H1 (cell line): ENCODE results near the gene SFMBT2. TPM values are rescaled to one million over a fixed set of nuclear protein-coding genes. Genes with fewer than 3 reads are reported as not detected.

Source experiments
- CTCF ChIA-PET: fragments of 300-600 bp; sonication (Branson Sonifier 250); formaldehyde crosslinking; loops from one replicate; lab custom pipeline; 2021; ENCODE audit not compliant: partially characterized antibody; lab: Charles Lee
- POLR2A ChIA-PET: fragments of 300-600 bp; sonication (Branson Sonifier 250); formaldehyde crosslinking; loops from one replicate; lab custom pipeline; 2021; ENCODE audit warnings: inconsistent platforms; ENCODE audit not compliant: partially characterized antibody; lab: Charles Lee
- DNase-seq, 2 experiments: peaks; one replicate each; pipeline versions ENCODE4 v3.0.0 to v3.0.0-alpha.2; 2010 to 2022; ENCODE audit warnings: low spot score in 2 of 2, low read depth in 1 of 2, mixed read lengths in 1 of 2
- FAIRE-seq: peaks from 2 replicates; lab custom pipeline; 2011; peaks lifted over from hg19 to GRCh38; lab: Jason Lieb, UNC
- H2AFZ ChIP-seq: 2 replicates; pipeline ENCODE4 v1.8.1; 2012; ENCODE audit warnings: low read length, inconsistent platforms
- H2AK5ac ChIP-seq: 2 replicates; pipeline ENCODE4 v1.6.1; 2013; ENCODE audit warnings: low read depth, low read length
- H2BK120ac ChIP-seq: replicated peaks from 2 replicates; pipeline ENCODE3; 2013; ENCODE audit warnings: low read depth, low read length, inconsistent platforms
- H2BK12ac ChIP-seq: 2 replicates; pipeline ENCODE4 v1.6.1; 2013; ENCODE audit warnings: low read depth, low read length
- H2BK15ac ChIP-seq: 2 replicates; pipeline ENCODE4 v1.6.1; 2013; ENCODE audit warnings: low read length
- H2BK20ac ChIP-seq: 2 replicates; pipeline ENCODE4 v1.6.1; 2013; ENCODE audit warnings: low read length
- H2BK5ac ChIP-seq: 2 replicates; pipeline ENCODE4 v1.6.1; 2013; ENCODE audit warnings: low read depth, low read length
- H3K14ac ChIP-seq: 2 replicates; pipeline ENCODE4 v1.6.1; 2013; ENCODE audit warnings: inconsistent platforms; ENCODE audit not compliant: insufficient read length
- H3K18ac ChIP-seq: 2 replicates; pipeline ENCODE4 v1.6.1; 2013; ENCODE audit warnings: low read length; ENCODE audit errors: extremely low read depth
- H3K23ac ChIP-seq: 2 replicates; pipeline ENCODE4 v1.6.1; 2013; ENCODE audit warnings: inconsistent platforms; ENCODE audit not compliant: insufficient read length
- H3K23me2 ChIP-seq: 2 replicates; pipeline ENCODE4 v1.6.1; 2013; ENCODE audit warnings: low read depth, low read length
- H3K27ac ChIP-seq: 2 replicates; pipeline ENCODE4 v1.6.1; 2011; ENCODE audit warnings: low read depth, low read length, inconsistent platforms
- H3K27me3 ChIP-seq, 4 experiments: replicated peaks in 1 of 4; 1 replicate in 1 of 4; 2 replicates in 3 of 4; pipeline versions ENCODE4 v1.6.1 to v1.8.1; 2011 to 2013; ENCODE audit warnings: low read length in 3 of 4, mild to moderate bottlenecking in 3 of 4, inconsistent platforms in 2 of 4, mixed read lengths in 2 of 4, moderate library complexity in 1 of 4; ENCODE audit not compliant: control insufficient read depth in 3 of 4, insufficient read depth in 3 of 4; ENCODE audit errors: extremely low read depth in 1 of 4
- H3K36me3 ChIP-seq, 4 experiments: 2 replicates each; pipeline versions ENCODE4 v1.6.1 to v1.8.1; 2011 to 2013; ENCODE audit warnings: mild to moderate bottlenecking in 4 of 4, low read length in 3 of 4, moderate library complexity in 2 of 4, control low read depth in 1 of 4, inconsistent platforms in 1 of 4; ENCODE audit not compliant: insufficient read depth in 4 of 4, control insufficient read depth in 2 of 4
- H3K4ac ChIP-seq: replicated peaks from 2 replicates; pipeline ENCODE3; 2013; ENCODE audit warnings: low read length, low read depth, mixed read lengths, inconsistent platforms; ENCODE audit not compliant: insufficient read length
- H3K4me1 ChIP-seq, 4 experiments: replicated peaks in 1 of 4; 1 replicate in 1 of 4; 2 replicates in 3 of 4; pipeline versions ENCODE4 v1.6.1 to v1.8.1; 2011 to 2013; ENCODE audit warnings: low read length in 3 of 4, inconsistent platforms in 2 of 4, mixed read lengths in 1 of 4; ENCODE audit not compliant: insufficient read depth in 4 of 4, control insufficient read depth in 3 of 4
- H3K4me2 ChIP-seq, 2 experiments: 2 replicates each; pipeline versions ENCODE4 v1.6.1 to v1.8.1; 2011 to 2013; ENCODE audit warnings: low read depth in 2 of 2, low read length in 2 of 2, control low read depth in 1 of 2, inconsistent platforms in 1 of 2, mild to moderate bottlenecking in 1 of 2; ENCODE audit not compliant: insufficient read depth in 1 of 2
- H3K4me3 ChIP-seq, 4 experiments: fragments of 200-600, 300-600 bp in 1 of 4; sonication (generic), shearing (Covaris generic), sonication (Bioruptor Twin) in 1 of 4; 2 replicates each; pipeline versions ENCODE4 v1.5.1 to v1.8.1; 2011 to 2016; ENCODE audit warnings: low read length in 4 of 4, low read depth in 3 of 4, control low read depth in 2 of 4, inconsistent platforms in 2 of 4, mild to moderate bottlenecking in 2 of 4, mixed read lengths in 1 of 4, moderate library complexity in 1 of 4; ENCODE audit not compliant: insufficient read depth in 2 of 4; ENCODE audit errors: extremely low read depth in 1 of 4
- H3K56ac ChIP-seq: replicated peaks from 2 replicates; pipeline ENCODE3; 2013; ENCODE audit warnings: low read depth, mild to moderate bottlenecking, mixed read lengths, low read length, inconsistent platforms; ENCODE audit not compliant: insufficient read length
- H3K79me1 ChIP-seq: 2 replicates; pipeline ENCODE4 v1.6.1; 2013; ENCODE audit warnings: low read depth, low read length, control low read depth
- H3K79me2 ChIP-seq, 2 experiments: 2 replicates each; pipeline versions ENCODE4 v1.6.1 to v1.8.1; 2012 to 2013; ENCODE audit warnings: low read length in 2 of 2, mild to moderate bottlenecking in 2 of 2, inconsistent platforms in 1 of 2; ENCODE audit not compliant: insufficient read depth in 2 of 2, control insufficient read depth in 1 of 2
- H3K9ac ChIP-seq, 4 experiments: replicated peaks in 1 of 4; 1 replicate in 1 of 4; 2 replicates in 3 of 4; pipeline versions ENCODE4 v1.6.1 to v1.8.1; 2011 to 2013; ENCODE audit warnings: low read depth in 3 of 4, low read length in 3 of 4, control low read depth in 2 of 4, mild to moderate bottlenecking in 2 of 4, moderate library complexity in 2 of 4, inconsistent platforms in 1 of 4; ENCODE audit errors: extremely low read depth in 1 of 4
- H3K9me3 ChIP-seq, 2 experiments: 2 replicates each; pipeline versions ENCODE4 v1.6.1 to v1.8.1; 2012 to 2013; ENCODE audit warnings: mild to moderate bottlenecking in 2 of 2, moderate library complexity in 2 of 2, control low read depth in 1 of 2, inconsistent platforms in 1 of 2, low read depth in 1 of 2, low read length in 1 of 2, mixed read lengths in 1 of 2; ENCODE audit not compliant: insufficient read depth in 2 of 2
- H4K20me1 ChIP-seq, 2 experiments: replicated peaks in 1 of 2; 2 replicates each; pipeline versions ENCODE3 to v1.8.1; 2011 to 2013; ENCODE audit warnings: inconsistent platforms in 2 of 2, low read length in 2 of 2, mild to moderate bottlenecking in 1 of 2; ENCODE audit not compliant: insufficient read depth in 2 of 2, control insufficient read depth in 1 of 2
- H4K5ac ChIP-seq: 2 replicates; pipeline ENCODE4 v1.6.1; 2013; ENCODE audit warnings: low read length, low read depth, mixed read lengths, inconsistent platforms; ENCODE audit not compliant: insufficient read length
- H4K8ac ChIP-seq: 2 replicates; pipeline ENCODE4 v1.8.0; 2013; ENCODE audit warnings: mild to moderate bottlenecking, moderate library complexity, low read length, inconsistent platforms; ENCODE audit not compliant: insufficient read depth; ENCODE audit errors: extremely low read depth
- H4K91ac ChIP-seq: replicated peaks from 2 replicates; pipeline ENCODE3; 2013; ENCODE audit warnings: low read length, mixed read lengths, inconsistent platforms; ENCODE audit not compliant: insufficient read length
- ASH2L ChIP-seq: fragments of 200-600, 300-600 bp; sonication (generic); IDR thresholded peaks from one replicate; pipeline ENCODE4 v1.7.1; 2017; ENCODE audit warnings: low read length
- BCL11A ChIP-seq, 2 experiments: IDR thresholded peaks; one replicate each; pipeline ENCODE4 v1.6.1; 2011; ENCODE audit warnings: low read depth in 2 of 2, low read length in 2 of 2, mild to moderate bottlenecking in 2 of 2
- CEBPB ChIP-seq: IDR thresholded peaks from 2 replicates; pipeline ENCODE4 v1.6.1; 2012; ENCODE audit warnings: low read depth, low read length
- CHD1 ChIP-seq: IDR thresholded peaks from 2 replicates; pipeline ENCODE4 v1.6.1; 2012; ENCODE audit warnings: low read depth, low read length, improper control_type of control experiment
- E2F6 ChIP-seq: IDR thresholded peaks from 2 replicates; pipeline ENCODE4 v1.6.1; 2012; ENCODE audit warnings: inconsistent platforms
- MAFK ChIP-seq: IDR thresholded peaks from 2 replicates; pipeline ENCODE4 v1.6.1; 2012; ENCODE audit warnings: low read depth, mild to moderate bottlenecking, improper control_type of control experiment, low read length
- TBP ChIP-seq: IDR thresholded peaks from 2 replicates; pipeline ENCODE4 v1.6.1; 2011; ENCODE audit warnings: low read depth, low read length, improper control_type of control experiment
- TEAD4 ChIP-seq: IDR thresholded peaks from 2 replicates; pipeline ENCODE4 v1.6.1; 2012; ENCODE audit warnings: low read depth, low read length, inconsistent platforms, mixed read lengths
- ZNF274 ChIP-seq: IDR thresholded peaks from 2 replicates; pipeline ENCODE4 v1.7.0; 2012; ENCODE audit warnings: low read length, borderline replicate concordance; ENCODE audit errors: extremely low read depth
- WGBS, 2 experiments: shearing (Covaris generic) in 1 of 2; methylation state at CpG; one replicate each; pipeline versions ENCODE4 v1.1.6 to v1.1.7; 2013 to 2015; ENCODE audit warnings: low lambda C conversion rate in 2 of 2, mixed read lengths in 2 of 2, inconsistent platforms in 1 of 2, low coverage in 1 of 2, missing lambda C conversion rate in 1 of 2; ENCODE audit not compliant: insufficient replicate concordance in 2 of 2, insufficient coverage in 1 of 2, insufficient read length in 1 of 2; ENCODE audit errors: extremely low coverage in 1 of 2, missing lambda C conversion rate in 1 of 2; 5-methylcytosine and 5-hydroxymethylcytosine counted together
- polyA plus RNA-seq, 7 experiments: library from polyadenylated mRNA; depleted of rRNA in 3 of 7; stranded (reverse) in 5 of 7; unstranded in 2 of 7; fragments of >200 nt in 5 of 7; fragments of 200-250 nt in 2 of 7; gene quantifications; 1 replicate in 5 of 7; 2 replicates in 1 of 7; 4 replicates in 1 of 7; pipeline versions ENCODE4 v1.2.1 to v1.2.3, GENCODE V29; 2011 to 2013; ENCODE audit warnings: missing spikeins in 2 of 7, mixed read lengths in 2 of 7
- total RNA-seq: library from RNA; stranded (reverse); fragmentation: NEBNext Ultra II Directional; extraction: Animal tissue kit (Norgen Biotek cat#: 25700); gene quantifications from 2 replicates; pipeline ENCODE4 v1.2.1, GENCODE V29; 2021

Gene SFMBT2
- total and polyA plus RNA-seq, 2 of the 8 experiments (the other 6 are each of a cell fraction or from before 2014, with no cell fraction given) = 2.9 to 11.0 TPM

DNA sequence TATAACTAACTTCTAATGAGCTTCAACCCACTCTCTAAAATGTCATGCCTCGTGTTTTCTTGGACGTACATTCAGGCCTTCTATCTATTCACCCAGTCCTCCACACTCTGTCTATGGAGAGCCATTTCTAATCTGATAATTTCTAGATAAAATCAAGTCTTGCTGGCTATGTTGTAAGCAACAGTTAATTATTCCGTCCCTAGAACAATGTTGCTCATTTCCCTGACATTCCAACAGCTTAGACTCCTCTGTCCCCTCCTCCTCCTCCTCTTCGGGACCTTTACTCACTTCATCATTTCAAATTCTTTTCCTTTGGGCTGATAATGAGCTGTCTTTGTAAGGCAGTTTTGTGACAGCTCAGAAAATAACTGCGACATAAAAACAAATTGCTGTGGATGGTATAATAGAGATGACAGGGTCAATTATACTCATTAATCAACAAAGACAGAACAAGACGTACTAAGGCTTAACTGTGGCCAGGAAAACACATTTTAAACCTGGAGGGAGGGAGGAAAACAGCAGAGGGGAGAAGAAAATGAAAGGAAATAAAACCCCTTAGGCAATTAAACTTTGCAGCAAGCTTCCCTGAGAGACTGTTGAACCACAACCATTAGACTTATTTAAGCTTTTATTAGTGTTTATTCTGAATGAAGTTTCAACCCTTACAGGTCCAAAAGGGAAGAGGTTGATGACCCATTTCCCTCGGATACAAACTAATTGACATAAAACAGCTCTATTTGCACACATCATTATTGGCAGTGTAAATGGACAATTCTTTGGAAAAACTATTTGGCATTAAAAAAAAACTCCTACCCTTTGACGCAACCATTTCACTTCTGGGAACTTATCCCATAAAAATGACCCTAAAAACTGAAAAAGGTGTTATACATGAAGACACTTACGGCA, 179.1 kb downstream of the SFMBT2 start:
- no peak overlapping the region for H4K8ac ChIP-seq
- no peak overlapping the region for H2BK12ac ChIP-seq
- no peak overlapping the region for H4K5ac ChIP-seq
- TF ChIP-seq TBP = no peak
- TF ChIP-seq CEBPB = no peak
- no peak for TF ChIP-seq MAFK
- no peak for TF ChIP-seq ZNF274
- TF ChIP-seq E2F6 = no peak
- no peak for TF ChIP-seq BCL11A (IDR thresholded peaks at IDR 0.05; ENCODE audit: low read depth in 2 of 2, low read length in 2 of 2)
- TF ChIP-seq ASH2L = no peak
- TF ChIP-seq CHD1 = no peak
- no peak for TF ChIP-seq TEAD4
- FAIRE-seq (no peak), DNase-seq (no peak)
- no peaks in the 10 kb centered on the region; a peak in 1 of 8 replicates for H3K36me3 ChIP-seq
- no peaks in the 10 kb centered on the region for H3K4me1 ChIP-seq
- H4K20me1 ChIP-seq = peaks cover 0 to 2% of the 10 kb centered on the region in 2 experiments
- ChIA-PET CTCF (interaction anchor here (2.0 kb wide), 1 partner anchor 58 kb away, joined by 4 read pairs; no protein-coding TSS in a partner anchor), POLR2A (no interaction called here)
- no peak overlapping the region for H2BK15ac ChIP-seq
- no peaks in the 10 kb centered on the region for H3K79me2 ChIP-seq
- H4K91ac ChIP-seq = no peak overlapping the region
- H3K9ac ChIP-seq = no peak overlapping the region
- no peaks in the 10 kb centered on the region for H3K27me3 ChIP-seq
- H3K23ac ChIP-seq = no peak overlapping the region
- no peak overlapping the region for H2BK20ac ChIP-seq
- H3K14ac ChIP-seq = no peak overlapping the region
- no peak overlapping the region for H3K18ac ChIP-seq
- H3K79me1 ChIP-seq = no peaks in the 10 kb centered on the region
- H3K4me2 ChIP-seq = no peak overlapping the region
- no peak overlapping the region for H2AK5ac ChIP-seq
- H3K56ac ChIP-seq = no peak overlapping the region
- no peak overlapping the region for H3K4ac ChIP-seq
- peaks cover 2% of the 10 kb centered on the region; the same call in 1 of the 2 replicates for H3K23me2 ChIP-seq
- no peak overlapping the region for H2AFZ ChIP-seq
- no peak overlapping the region for H2BK5ac ChIP-seq
- H3K27ac ChIP-seq = no peak overlapping the region
- H3K4me3 ChIP-seq = no peak overlapping the region
- H2BK120ac ChIP-seq = no peak overlapping the region
- no peaks in the 10 kb centered on the region for H3K9me3 ChIP-seq
- 82% methylated on average over 9 of the region's 9 CpGs; no CpG with 5 or more reads in 1 of the 2 experiments for WGBS, 2 experiments
